ENCODE data around the gene CDHR5. TPM values are rescaled to one million over a fixed set of nuclear protein-coding genes. Genes with fewer than 3 reads are reported as not detected.

The CDHR5 gene
- total and polyA plus RNA-seq, 9 of the 15 experiments (the other 6 are each of a cell fraction or from before 2014, with no cell fraction given): 0.16 TPM; not detected in 8

GRCh38 chr11:575996-576768, 48.6 kb downstream of the CDHR5 start, which contains the start of gene PHRF1 (continued):
- TF ChIP-seq MGA (IDR thresholded peaks at IDR 0.05) (no peak), HOXB6 (CRISPR knock-in tag; IDR thresholded peaks at IDR 0.05; ENCODE audit: borderline replicate concordance) (0 out of 2 replicates have a peak, but pooled peaks have one; percentile 26), SIN3A (IDR thresholded peaks at IDR 0.05; ENCODE audit: borderline replicate concordance in 2 of 2, control insufficient read depth in 1 of 2, low read depth in 2 of 2, low read length in 2 of 2) (peak; percentile 67 to 93; a peak in 2 of 4 replicates), RNF2 (IDR thresholded peaks at IDR 0.05) (peak; percentile 45; the same call in 1 of the 2 replicates), MYC (IDR thresholded peaks at IDR 0.05; ENCODE audit: low read depth, low read length) (peak; percentile 82), MYC (CRISPR knock-in tag; IDR thresholded peaks at IDR 0.05; ENCODE audit: borderline replicate concordance, low read depth) (no peak), RFX7 (CRISPR knock-in tag; IDR thresholded peaks at IDR 0.05) (no peak), HNRNPLL (IDR thresholded peaks at IDR 0.05; ENCODE audit: low read depth, low read length, poor library complexity, severe bottlenecking) (peak; percentile 25), SP1 (CRISPR knock-in tag; IDR thresholded peaks at IDR 0.05) (peak; percentile 86), ZNF398 (CRISPR knock-in tag; IDR thresholded peaks at IDR 0.05) (no peak), KAT7 (CRISPR knock-in tag; IDR thresholded peaks at IDR 0.05; ENCODE audit: borderline replicate concordance) (0 out of 2 replicates have a peak, but pooled peaks have one; percentile 23)
